ENCODE results near the gene GPRC5A.
"Not testable (repeated sequence)": the region's sequence is repeated elsewhere in the genome, so short reads cannot be mapped to it uniquely, and the experiment has no call there.

The GPRC5A gene

DNA sequence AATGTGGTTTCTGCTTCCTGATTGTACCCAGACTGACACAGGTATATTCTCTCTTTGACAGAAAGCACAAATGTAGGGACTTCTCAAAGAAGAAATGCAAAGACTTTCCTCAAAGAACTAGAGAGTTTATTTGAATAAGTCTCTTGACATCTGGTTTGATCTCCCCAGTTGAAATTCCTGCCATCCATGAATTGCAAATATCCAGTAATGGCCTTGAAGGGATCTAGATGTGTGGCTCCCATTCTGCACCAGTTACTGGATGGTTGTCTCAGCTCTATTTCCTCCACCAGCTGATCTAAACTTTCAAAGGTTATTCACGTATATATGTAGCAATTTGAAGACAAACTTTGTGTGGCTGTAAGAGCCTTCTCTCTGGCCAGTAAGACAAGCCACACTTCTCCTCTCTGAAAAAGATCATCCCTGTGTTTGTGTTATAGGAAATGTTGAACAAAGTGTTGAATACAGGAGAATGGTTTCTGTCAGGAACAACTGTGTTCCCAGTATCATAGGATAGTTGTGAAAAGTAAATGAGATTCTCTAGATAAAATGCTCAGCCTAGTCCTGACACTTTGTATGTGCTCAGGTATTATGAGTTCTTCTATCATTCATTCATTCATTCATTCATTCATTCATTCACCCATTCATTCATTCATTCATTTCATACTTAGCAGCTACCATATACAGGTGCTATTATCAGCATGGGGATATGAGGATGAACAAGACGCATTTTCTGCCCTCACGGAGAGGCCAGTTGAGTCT, 22.7 kb upstream of the GPRC5A start:
- ChIA-PET CTCF (no interaction called here), POLR2A (ENCODE audit: low non-redundant PET) (no interaction called here)
- H3K27ac ChIP-seq, result no peak overlapping the region
- no peak for DNase-seq (ENCODE audit: low spot score)
- TF ChIP-seq, protein P1, sequence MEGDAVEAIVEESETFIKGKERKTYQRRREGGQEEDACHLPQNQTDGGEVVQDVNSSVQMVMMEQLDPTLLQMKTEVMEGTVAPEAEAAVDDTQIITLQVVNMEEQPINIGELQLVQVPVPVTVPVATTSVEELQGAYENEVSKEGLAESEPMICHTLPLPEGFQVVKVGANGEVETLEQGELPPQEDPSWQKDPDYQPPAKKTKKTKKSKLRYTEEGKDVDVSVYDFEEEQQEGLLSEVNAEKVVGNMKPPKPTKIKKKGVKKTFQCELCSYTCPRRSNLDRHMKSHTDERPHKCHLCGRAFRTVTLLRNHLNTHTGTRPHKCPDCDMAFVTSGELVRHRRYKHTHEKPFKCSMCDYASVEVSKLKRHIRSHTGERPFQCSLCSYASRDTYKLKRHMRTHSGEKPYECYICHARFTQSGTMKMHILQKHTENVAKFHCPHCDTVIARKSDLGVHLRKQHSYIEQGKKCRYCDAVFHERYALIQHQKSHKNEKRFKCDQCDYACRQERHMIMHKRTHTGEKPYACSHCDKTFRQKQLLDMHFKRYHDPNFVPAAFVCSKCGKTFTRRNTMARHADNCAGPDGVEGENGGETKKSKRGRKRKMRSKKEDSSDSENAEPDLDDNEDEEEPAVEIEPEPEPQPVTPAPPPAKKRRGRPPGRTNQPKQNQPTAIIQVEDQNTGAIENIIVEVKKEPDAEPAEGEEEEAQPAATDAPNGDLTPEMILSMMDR (conservative IDR thresholded peaks at IDR 0.05; ENCODE audit: low read depth), result no peak

- TF ChIP-seq, protein P1 (conservative IDR thresholded peaks at IDR 0.05; ENCODE audit: low read depth), result no peak
- H3K27ac ChIP-seq, result no peak overlapping the region
- ChIA-PET POLR2A (ENCODE audit: low non-redundant PET) (no interaction called here), CTCF (no interaction called here)
- DNase-seq (ENCODE audit: low spot score), result peak; percentile 60
These were observed 20.9 kb upstream of the GPRC5A start for GRCh38 chr12:12870465-12870864.

- ChIA-PET POLR2A (ENCODE audit: low non-redundant PET) (interaction anchor here (0.6 to 1.9 kb wide), 3 partner anchors 20 to 85 kb away, joined by 3 to 5 read pairs (median 4); partner anchors contain the start of gene GPRC5A), CTCF (interaction anchor here (0.8 to 1.0 kb wide), 3 partner anchors 19 to 34 kb away, joined by 3 to 8 read pairs (median 7); partner anchors contain the start of gene GPRC5A)
- H3K27ac ChIP-seq, result peak overlapping the region; percentile 79
- TF ChIP-seq, protein P1 (conservative IDR thresholded peaks at IDR 0.05; ENCODE audit: low read depth), result no peak
- DNase-seq (ENCODE audit: low spot score), result no peak
These were observed 19.7 kb upstream of the GPRC5A start for GRCh38 chr12:12871587-12872138.

GRCh38 chr12:12872139-12872933, 19.0 kb upstream of the GPRC5A start:
- ChIA-PET CTCF (interaction anchor here (0.8 to 1.0 kb wide), 4 partner anchors 18 to 35 kb away, joined by 3 to 8 read pairs (median 5); partner anchors contain the start of gene GPRC5A), POLR2A (ENCODE audit: low non-redundant PET) (interaction anchor here (0.6 to 1.9 kb wide), 5 partner anchors 19 to 84 kb away, joined by 3 to 5 read pairs (median 4); partner anchors contain the start of gene GPRC5A)
- DNase-seq (ENCODE audit: low spot score), result peak; percentile 73
- peak overlapping the region; percentile 79 for H3K27ac ChIP-seq
- TF ChIP-seq, protein P1 (conservative IDR thresholded peaks at IDR 0.05; ENCODE audit: low read depth), result no peak

DNA sequence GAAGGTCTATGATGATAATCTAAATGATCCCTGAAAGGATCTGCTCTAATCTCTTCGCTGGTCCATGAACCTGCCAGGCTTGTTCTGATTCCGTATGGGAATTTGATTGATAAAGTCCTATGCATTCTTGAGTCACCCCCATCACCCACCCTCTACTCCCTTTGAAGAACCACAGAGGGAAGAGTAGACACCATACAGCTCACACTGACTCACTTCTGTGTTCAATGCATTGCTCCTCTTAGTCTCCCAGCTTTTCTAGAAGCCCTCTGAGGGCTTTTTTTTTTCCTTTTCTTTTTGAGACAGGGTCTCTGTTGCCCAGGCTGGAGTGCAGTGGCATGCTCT, 18.5 kb upstream of the GPRC5A start:
- DNase-seq (ENCODE audit: low spot score), result peak; percentile 74
- ChIA-PET POLR2A (ENCODE audit: low non-redundant PET) (interaction anchor here (1.0 to 1.9 kb wide), 2 partner anchors 18 to 37 kb away, joined by 4 to 5 read pairs; partner anchors contain the start of gene GPRC5A), CTCF (interaction anchor here (0.6 to 0.9 kb wide), 3 partner anchors 17 to 103 kb away, joined by 3 to 4 read pairs (median 3); partner anchors contain the start of gene GPRC5A)
- TF ChIP-seq, protein P1 (conservative IDR thresholded peaks at IDR 0.05; ENCODE audit: low read depth), result no peak
- peak overlapping the region; percentile 79 for H3K27ac ChIP-seq

GRCh38 chr12:12874029-12874428, 17.3 kb upstream of the GPRC5A start:
- DNase-seq (ENCODE audit: low spot score), result no peak
- TF ChIP-seq, protein P1 (conservative IDR thresholded peaks at IDR 0.05; ENCODE audit: low read depth), result no peak
- H3K27ac ChIP-seq, result no peak overlapping the region
- ChIA-PET CTCF (no interaction called here), POLR2A (ENCODE audit: low non-redundant PET) (no interaction called here)

GRCh38 chr12:12875301-12875700, 16.1 kb upstream of the GPRC5A start:
- H3K27ac ChIP-seq; POLR2A ChIA-PET (ENCODE audit: low non-redundant PET); DNase-seq (ENCODE audit: low spot score); CTCF ChIA-PET: not testable (repeated sequence)

Data from RWPE1 (cell line).